Activated T-cell treated with anti-CD3 and anti-CD28 coated beads, Interleukin-2, amount 50 U/mL, for 72 hours (primary cell): Measurements from ENCODE around the gene TBCD. TPM values are rescaled to one million over a fixed set of nuclear protein-coding genes. Genes with fewer than 3 reads are reported as not detected.

ENCODE experiments used
- ATAC-seq, 2 donors: fragments of 150-1000 bp; cut with Tn5 transposase; replicated peaks in 1 of 2; 2 replicates each; pipeline ENCODE4 v1.10.0; 2021; ENCODE audit warnings: moderate library complexity in 2 of 2, mild to moderate bottlenecking in 1 of 2
- DNase-seq, 2 donors: peaks; one replicate each; pipeline ENCODE4 v3.0.0; 2021 to 2022; ENCODE audit warnings: mixed read lengths in 1 of 2
- H3K27ac Mint-ChIP-seq: one replicate; pipeline ENCODE4 v1.8.0; 2022; ENCODE audit warnings: mild to moderate bottlenecking, moderate library complexity, mixed read lengths
- H3K27me3 Mint-ChIP-seq: one replicate; pipeline ENCODE4 v1.8.0; 2022; ENCODE audit warnings: low read depth, mixed read lengths
- H3K36me3 Mint-ChIP-seq, 2 donors: one replicate each; pipeline ENCODE4 v1.8.0; 2022; ENCODE audit warnings: mixed read lengths in 2 of 2, mild to moderate bottlenecking in 1 of 2; ENCODE audit not compliant: insufficient read depth in 2 of 2
- H3K4me1 Mint-ChIP-seq: one replicate; pipeline ENCODE4 v1.8.0; 2022; ENCODE audit warnings: low read depth, mixed read lengths
- H3K4me3 Mint-ChIP-seq, 2 donors: one replicate each; pipeline ENCODE4 v1.8.0; 2022; ENCODE audit warnings: mild to moderate bottlenecking in 2 of 2, mixed read lengths in 2 of 2, moderate library complexity in 2 of 2
- H3K9me3 Mint-ChIP-seq, 2 donors: one replicate each; pipeline ENCODE4 v1.8.0; 2022; ENCODE audit warnings: mixed read lengths in 2 of 2
- total RNA-seq, 2 donors: library from RNA; stranded (reverse); gene quantifications; one replicate each; pipeline ENCODE4 v1.2.3, GENCODE V29; 2022

The TBCD gene
- total RNA-seq: 100 to 1,000 TPM; 112 to 134 TPM

- ATAC-seq: peak; percentile 85 to 86
- DNase-seq: peak; percentile 88
- Mint-ChIP-seq H3K4me3 (peak within 1 kb of the TSS; percentile 88 to 90), H3K36me3 (peaks cover 0 to 4% of the 10 kb centered on the region in 2 donors), H3K27me3 (no peaks in the 10 kb centered on the region), H3K4me1 (peaks cover 33% of the 10 kb centered on the region), H3K27ac (no peak within 1 kb of the TSS), H3K9me3 (peaks cover 0 to 3% of the 10 kb centered on the region in 2 donors)
These were observed at the start of gene TBCD for GRCh38 chr17:82751571-82752370. Gene TBCD (plus strand): TSS chr17:82752065. CDS start chr17:82752194, 129 bp downstream.

- no peak overlapping the region for H3K27ac Mint-ChIP-seq
- peaks cover 6% of the 10 kb centered on the region for H3K4me1 Mint-ChIP-seq
- ATAC-seq: no peak
- no peaks in the 10 kb centered on the region for H3K9me3 Mint-ChIP-seq
- no peak for DNase-seq
- no peaks in the 10 kb centered on the region for H3K27me3 Mint-ChIP-seq
- H3K36me3 Mint-ChIP-seq: no peaks in the 10 kb centered on the region
- H3K4me3 Mint-ChIP-seq: no peak overlapping the region
These were observed 49.5 kb upstream of the TBCD start for GRCh38 chr17:82702231-82702927.

GRCh38 chr17:82703036-82703745, 48.7 kb upstream of the TBCD start:
- DNase-seq (no peak), ATAC-seq (no peak)
- H3K4me1 Mint-ChIP-seq: peaks cover 11% of the 10 kb centered on the region
- no peak overlapping the region for H3K27ac Mint-ChIP-seq
- H3K4me3 Mint-ChIP-seq: no peak overlapping the region
- no peaks in the 10 kb centered on the region for H3K9me3 Mint-ChIP-seq
- no peaks in the 10 kb centered on the region for H3K36me3 Mint-ChIP-seq
- no peaks in the 10 kb centered on the region for H3K27me3 Mint-ChIP-seq

- ATAC-seq (no peak), DNase-seq (no peak)
- Mint-ChIP-seq H3K27me3 (no peaks in the 10 kb centered on the region), H3K36me3 (no peaks in the 10 kb centered on the region), H3K9me3 (no peaks in the 10 kb centered on the region), H3K27ac (no peak overlapping the region), H3K4me1 (peaks cover 11% of the 10 kb centered on the region), H3K4me3 (no peak overlapping the region)
These were observed 47.7 kb upstream of the TBCD start for GRCh38 chr17:82703935-82704865.

GRCh38 chr17:82704886-82705285, 47.0 kb upstream of the TBCD start:
- no peak for ATAC-seq
- Mint-ChIP-seq H3K9me3 (no peaks in the 10 kb centered on the region), H3K4me3 (no peak overlapping the region), H3K36me3 (no peaks in the 10 kb centered on the region), H3K27me3 (no peaks in the 10 kb centered on the region), H3K27ac (no peak overlapping the region), H3K4me1 (peaks cover 8% of the 10 kb centered on the region)
- DNase-seq: no peak

- no peaks in the 10 kb centered on the region for H3K36me3 Mint-ChIP-seq
- H3K27me3 Mint-ChIP-seq: no peaks in the 10 kb centered on the region
- H3K4me1 Mint-ChIP-seq: peaks cover 8% of the 10 kb centered on the region
- H3K4me3 Mint-ChIP-seq: no peak overlapping the region
- H3K9me3 Mint-ChIP-seq: no peaks in the 10 kb centered on the region
- no peak for DNase-seq
- no peak overlapping the region for H3K27ac Mint-ChIP-seq
- ATAC-seq: no peak
These were observed 46.1 kb upstream of the TBCD start for GRCh38 chr17:82705756-82706155.

GRCh38 chr17:82709024-82709675, 42.7 kb upstream of the TBCD start:
- no peak overlapping the region for H3K27ac Mint-ChIP-seq
- no peak for DNase-seq
- H3K27me3 Mint-ChIP-seq: no peaks in the 10 kb centered on the region
- H3K36me3 Mint-ChIP-seq: no peaks in the 10 kb centered on the region
- no peaks in the 10 kb centered on the region for H3K9me3 Mint-ChIP-seq
- H3K4me3 Mint-ChIP-seq: no peak overlapping the region
- no peak for ATAC-seq
- H3K4me1 Mint-ChIP-seq: peaks cover 8% of the 10 kb centered on the region

GRCh38 chr17:82709676-82710498, 42.0 kb upstream of the TBCD start:
- no peaks in the 10 kb centered on the region for H3K9me3 Mint-ChIP-seq
- no peak for ATAC-seq
- H3K4me3 Mint-ChIP-seq: no peak overlapping the region
- H3K4me1 Mint-ChIP-seq: peaks cover 8% of the 10 kb centered on the region
- no peak for DNase-seq
- no peaks in the 10 kb centered on the region for H3K36me3 Mint-ChIP-seq
- no peaks in the 10 kb centered on the region for H3K27me3 Mint-ChIP-seq
- no peak overlapping the region for H3K27ac Mint-ChIP-seq

- ATAC-seq: no peak
- Mint-ChIP-seq H3K27ac (no peak overlapping the region), H3K36me3 (no peaks in the 10 kb centered on the region), H3K9me3 (no peaks in the 10 kb centered on the region), H3K4me1 (peaks cover 8% of the 10 kb centered on the region), H3K27me3 (no peaks in the 10 kb centered on the region), H3K4me3 (no peak overlapping the region)
- no peak for DNase-seq
These were observed 41.2 kb upstream of the TBCD start for GRCh38 chr17:82710499-82711232.

GRCh38 chr17:82713071-82713723, 38.7 kb upstream of the TBCD start:
- H3K4me3 Mint-ChIP-seq: no peak overlapping the region
- peaks cover 13% of the 10 kb centered on the region for H3K4me1 Mint-ChIP-seq
- peaks cover 2% of the 10 kb centered on the region in 2 donors for H3K36me3 Mint-ChIP-seq
- no peaks in the 10 kb centered on the region for H3K27me3 Mint-ChIP-seq
- H3K9me3 Mint-ChIP-seq: no peaks in the 10 kb centered on the region
- ATAC-seq (no peak), DNase-seq (no peak)
- H3K27ac Mint-ChIP-seq: no peak overlapping the region
